TTC549 (cell line): ENCODE results near the gene NFATC1.

ENCODE experiments used
- FAIRE-seq: peaks from 2 replicates; lab custom pipeline; 2012; peaks lifted over from hg19 to GRCh38; lab: Jason Lieb, UNC

Gene NFATC1

DNA sequence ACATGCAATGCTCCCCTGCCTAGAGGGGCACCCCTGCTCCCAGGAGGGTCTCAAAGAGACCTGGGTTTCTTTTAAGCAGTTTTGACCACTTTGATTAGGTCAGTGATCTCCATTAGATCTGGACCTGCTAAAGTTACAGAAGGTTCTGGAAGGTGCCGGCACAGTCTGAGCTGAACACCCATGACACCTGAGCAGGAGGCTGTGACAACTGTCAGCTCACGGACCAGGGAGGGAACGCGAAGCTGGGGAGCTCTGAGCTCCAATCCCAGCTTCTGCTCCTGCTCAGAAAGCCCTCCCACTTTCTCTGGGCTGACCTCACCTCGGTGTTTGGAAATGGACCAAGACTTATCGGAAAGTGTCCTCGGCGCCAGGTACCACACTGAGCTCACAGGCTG is 113.8 kb downstream of the NFATC1 start:
- FAIRE-seq: no peak

GRCh38 chr18:79510046-79510685 is 114.4 kb downstream of the NFATC1 start:
- FAIRE-seq: no peak

DNA sequence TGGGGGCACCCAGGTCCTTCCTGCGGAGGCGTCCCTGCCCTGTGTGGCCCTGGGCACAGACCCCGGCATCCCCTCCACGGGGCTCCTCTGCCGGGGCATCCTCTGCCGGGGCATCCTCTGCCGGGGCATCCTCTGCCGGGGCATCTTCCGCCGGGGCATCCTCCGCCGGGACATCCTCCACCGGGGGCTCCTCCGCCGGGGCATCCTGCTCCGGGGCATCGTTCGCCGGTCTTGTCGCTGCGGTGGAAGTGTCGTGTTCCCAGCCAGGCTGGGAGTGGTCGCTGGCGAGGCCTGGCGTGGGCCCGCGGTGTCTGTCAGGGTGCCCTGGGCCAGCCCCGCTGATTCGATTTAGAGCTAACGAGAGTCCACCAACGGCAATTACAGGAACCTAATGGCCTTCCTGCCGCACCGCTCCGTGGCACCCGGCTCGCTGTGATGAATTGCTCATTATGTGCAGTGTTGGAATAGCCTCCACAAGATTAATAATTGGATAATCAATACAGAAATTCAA is 115.1 kb downstream of the NFATC1 start:
- FAIRE-seq: no peak

- no peak for FAIRE-seq
Observed at GRCh38 chr18:79511271-79511670, 115.5 kb downstream of the NFATC1 start.

GRCh38 chr18:79511671-79512301 is 116.1 kb downstream of the NFATC1 start:
- FAIRE-seq: no peak

DNA sequence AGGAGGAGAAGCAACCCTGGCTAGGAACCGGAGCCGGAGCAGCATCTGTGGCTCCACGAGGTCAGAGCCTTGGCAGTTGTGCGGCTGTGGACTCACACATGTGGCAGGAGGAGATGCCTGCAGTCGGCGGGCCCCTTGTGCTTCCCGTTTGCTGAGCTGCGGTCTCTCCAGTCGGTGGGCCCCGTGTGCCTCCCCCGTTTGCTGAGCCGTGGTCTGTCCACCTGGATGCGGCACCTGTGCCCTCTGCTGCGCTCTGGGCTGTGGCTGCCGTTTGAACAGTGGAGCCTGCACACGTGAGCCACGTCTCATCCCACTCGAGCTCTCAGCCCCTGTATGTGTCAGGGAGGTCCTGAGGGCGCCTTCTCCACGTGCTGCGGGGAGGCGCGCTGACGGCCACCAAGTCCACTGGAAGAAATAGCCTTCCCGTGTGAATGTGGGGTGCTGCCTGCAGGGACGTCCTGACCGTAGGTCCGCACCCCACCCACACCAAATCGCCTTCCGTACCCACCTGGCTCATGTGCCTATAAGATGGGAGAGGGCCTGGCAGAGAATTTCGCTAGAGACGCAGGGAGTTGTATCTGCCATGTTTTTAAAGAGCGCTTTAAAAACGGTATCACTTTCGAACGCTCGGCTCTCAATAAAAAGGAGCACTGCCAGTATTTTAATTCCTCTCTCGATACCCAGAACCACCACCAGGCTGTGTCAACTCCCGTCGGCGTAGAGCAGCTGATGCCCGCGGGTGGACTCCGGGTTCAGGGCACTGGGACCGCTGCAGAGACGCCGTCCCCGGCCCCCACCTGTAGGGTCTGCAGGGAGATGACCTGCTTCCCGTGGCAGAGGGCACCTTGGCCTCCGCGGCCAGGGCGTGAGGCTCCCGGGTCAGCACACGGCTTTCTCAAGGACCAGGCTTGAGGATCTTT is 117.0 kb downstream of the NFATC1 start:
- FAIRE-seq: no peak

DNA sequence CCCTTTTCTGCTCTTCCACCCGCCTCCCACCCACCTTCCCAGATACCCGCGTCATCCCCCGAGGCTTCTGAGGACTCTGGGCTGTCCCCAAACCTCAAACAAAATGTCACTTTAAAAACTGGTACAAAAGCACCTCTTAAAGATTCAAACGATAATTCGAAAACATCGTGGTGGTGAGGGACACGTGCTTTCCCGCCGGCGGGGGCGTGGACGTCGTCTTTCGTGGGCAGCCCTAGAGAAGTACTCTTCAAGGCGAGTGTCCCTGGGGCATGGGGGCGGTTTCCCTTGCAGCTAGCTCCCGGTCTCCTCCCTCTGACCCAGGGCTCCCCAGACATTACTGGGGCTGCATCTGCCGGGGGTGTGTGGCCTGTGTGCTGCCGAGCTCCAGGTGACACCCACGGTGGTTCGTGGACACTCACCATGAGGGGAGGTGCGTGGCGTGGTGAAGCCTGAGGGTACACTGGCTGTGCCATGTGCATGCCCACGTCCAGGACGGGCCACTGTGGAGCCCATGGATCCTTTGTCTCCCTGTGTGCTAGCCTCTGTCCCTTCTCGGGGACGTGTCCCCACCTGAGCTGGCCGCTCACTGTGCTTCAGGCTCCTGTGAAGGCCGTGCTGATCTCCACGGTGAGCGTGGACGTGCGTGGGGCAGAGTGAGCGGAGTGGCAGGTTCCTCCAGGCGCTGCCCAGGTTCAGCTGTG is 117.8 kb downstream of the NFATC1 start:
- FAIRE-seq: no peak

DNA sequence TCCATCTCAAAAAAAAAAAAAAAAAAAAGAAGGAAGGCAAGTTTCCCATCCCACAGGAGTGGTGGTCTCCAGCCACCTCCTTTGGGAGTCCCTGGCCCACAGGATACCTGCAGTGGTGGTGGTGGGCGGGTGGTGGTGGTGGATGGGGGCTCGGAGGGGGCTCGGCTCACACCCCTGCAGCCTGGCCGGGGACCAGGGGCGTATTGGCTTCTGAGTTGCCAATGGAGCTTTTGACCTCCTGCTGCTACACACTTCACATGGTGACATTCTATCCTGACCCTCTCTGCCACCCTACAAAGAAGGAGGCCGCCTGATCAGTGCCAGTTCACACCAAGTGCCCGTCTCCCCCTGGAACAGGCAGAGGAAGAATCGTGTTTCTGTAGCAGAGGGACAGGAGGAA is 119.6 kb downstream of the NFATC1 start:
- FAIRE-seq: no peak

- no peak for FAIRE-seq
Observed at GRCh38 chr18:79515944-79516351, 120.2 kb downstream of the NFATC1 start.

DNA sequence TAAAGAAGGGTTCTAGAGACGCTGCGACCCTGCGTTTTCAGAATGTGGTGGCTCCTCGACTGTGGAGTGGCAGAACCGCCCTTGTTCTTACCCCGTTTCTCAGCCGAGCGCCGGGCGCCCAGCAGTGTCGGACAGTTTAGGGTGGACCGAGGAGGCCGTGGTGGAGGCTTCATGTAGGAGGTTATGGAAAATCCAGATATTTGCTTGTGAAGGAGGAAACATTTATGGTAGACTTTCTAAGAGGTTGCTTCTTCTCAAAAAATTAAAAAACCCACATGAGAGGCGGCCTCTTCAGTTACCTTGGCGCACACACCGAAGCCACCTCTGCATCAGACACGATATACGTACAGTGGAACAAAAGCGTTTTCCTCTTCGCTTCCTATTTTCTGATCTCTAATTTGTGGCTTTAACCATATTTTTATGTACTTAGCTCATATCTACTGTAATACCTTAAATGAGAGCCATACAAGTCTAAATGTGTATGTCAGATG is 120.8 kb downstream of the NFATC1 start:
- FAIRE-seq: no peak

- no peak for FAIRE-seq
Observed at GRCh38 chr18:79517341-79517740, 121.6 kb downstream of the NFATC1 start.

GRCh38 chr18:79518028-79518682 is 122.4 kb downstream of the NFATC1 start:
- no peak for FAIRE-seq

GRCh38 chr18:79518683-79519128 is 123.0 kb downstream of the NFATC1 start:
- no peak for FAIRE-seq

GRCh38 chr18:79519751-79520477 is 124.2 kb downstream of the NFATC1 start:
- no peak for FAIRE-seq

DNA sequence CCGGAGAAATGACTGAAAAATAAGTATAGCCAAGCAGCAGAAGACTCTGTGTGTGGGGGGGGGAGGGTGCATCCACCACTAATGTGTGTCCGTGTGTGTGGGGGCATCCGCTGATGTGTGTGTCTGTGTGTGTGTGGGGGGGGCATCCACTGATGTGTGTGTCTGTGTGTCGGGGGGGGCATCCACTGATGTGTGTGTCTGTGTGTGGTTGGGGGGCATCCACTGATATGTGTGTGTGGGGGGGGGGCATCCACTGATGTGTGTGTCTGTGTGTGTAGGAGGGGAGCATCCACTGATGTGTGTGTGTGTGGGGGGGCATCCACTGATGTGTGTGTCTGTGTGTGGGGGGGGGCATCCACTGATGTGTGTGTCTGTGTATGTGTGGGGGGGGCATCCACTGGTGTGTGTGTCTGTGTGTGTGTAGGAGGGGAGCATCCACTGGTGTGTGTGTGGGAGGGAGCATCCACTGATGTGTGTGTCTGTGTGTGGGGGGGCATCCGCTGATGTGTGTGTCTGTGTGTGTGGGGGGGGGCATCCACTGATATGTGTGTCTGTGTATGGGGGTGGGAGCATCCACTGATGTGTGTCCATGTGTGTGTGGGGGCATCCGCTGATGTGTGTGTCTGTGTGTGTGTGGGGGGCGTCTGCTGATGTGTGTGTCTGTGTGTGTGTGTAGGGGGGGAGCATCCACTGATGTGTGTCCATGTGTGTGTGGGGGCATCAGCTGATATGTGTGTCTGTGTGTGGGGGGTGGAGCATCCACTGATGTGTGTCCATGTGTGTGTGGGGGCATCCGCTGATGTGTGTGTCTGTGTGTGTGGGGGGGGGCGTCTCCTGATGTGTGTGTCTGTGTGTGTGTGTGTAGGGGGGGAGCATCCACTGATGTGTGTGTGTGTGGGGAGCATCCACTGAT is 125.0 kb downstream of the NFATC1 start:
- FAIRE-seq: no peak

GRCh38 chr18:79521416-79522205 is 125.9 kb downstream of the NFATC1 start:
- FAIRE-seq: no peak

DNA sequence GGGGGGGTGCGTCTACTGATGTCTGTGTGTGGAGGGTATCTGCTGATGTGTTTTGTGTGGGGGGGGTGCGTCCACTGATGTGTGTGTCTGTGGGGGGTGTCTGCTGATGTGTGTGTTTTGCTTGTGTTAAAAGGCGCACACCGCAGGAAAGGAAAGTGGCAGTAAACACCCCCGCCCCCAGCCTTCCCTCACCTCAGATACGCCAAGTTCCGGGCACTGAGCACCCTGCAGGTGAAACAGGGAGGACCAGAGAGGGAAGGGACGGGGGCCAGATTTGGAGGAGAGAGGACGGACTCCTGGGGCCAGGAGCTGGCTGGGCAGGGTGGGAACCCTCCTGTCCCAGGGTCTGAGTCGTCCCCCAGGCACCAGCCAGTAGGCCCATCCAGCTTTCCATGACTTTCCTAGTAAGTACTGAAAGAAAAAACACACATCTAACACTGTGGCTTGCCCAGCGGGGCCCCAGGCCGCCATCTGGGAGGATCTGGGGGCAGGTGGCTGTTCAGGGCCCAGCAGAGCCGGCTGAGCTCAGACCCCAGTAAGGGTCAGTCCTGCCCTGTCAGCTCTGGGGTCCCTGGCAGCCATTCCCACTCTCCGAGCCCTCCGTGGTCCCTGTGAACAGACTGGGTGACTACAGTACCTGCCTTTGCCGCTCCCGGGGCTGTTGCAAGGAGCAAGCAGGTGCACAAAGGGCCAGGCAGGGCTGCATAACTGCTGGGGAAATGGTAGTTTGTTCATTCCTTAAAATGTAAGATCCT is 126.9 kb downstream of the NFATC1 start:
- no peak for FAIRE-seq

GRCh38 chr18:79523206-79523735 is 127.5 kb downstream of the NFATC1 start:
- FAIRE-seq: no peak
